Medulla oblongata (tissue), 1 donor: ENCODE measurements around the gene LRRC56.

Experiments used
- DNase-seq: peaks from one replicate; pipeline ENCODE4 v3.0.0-alpha.2; 2015; ENCODE audit errors: extremely low spot score

LRRC56 gene

GRCh38 chr11:521177-521688 is 16.1 kb upstream of the LRRC56 start:
- DNase-seq: no peak

GRCh38 chr11:526192-526591 is 11.1 kb upstream of the LRRC56 start:
- DNase-seq: no peak

DNA sequence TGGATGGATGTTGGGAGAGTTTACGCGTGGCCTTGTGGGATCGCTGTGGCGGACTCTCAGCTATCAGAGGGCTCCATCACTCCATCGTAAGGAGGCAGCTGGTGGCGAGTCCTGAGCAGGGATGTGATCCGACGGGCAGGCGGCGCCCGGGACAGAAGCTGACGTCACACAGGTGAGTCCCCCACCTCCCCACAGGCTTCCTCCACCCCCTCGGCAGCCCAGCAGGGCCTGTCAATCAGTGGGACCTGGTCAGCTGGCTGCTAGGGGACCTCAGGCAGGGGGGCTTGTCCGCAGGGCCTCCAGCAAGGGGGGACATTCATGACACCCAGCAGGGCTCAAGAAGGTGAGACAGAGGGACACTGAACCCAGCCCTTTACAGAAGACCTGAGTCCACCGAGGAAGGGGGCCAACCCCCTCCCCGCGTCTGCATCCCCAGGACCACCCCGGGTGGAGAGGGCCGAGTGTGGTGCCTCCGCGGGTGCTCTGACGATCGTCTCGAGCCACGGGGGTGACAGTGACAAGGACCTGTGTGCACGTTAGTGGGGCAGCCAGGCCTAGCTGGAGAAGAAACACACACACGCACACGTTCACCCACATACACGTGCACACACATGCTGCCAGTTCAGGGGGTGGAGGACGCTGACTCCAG is 9.0 kb upstream of the LRRC56 start:
- DNase-seq: no peak

DNA sequence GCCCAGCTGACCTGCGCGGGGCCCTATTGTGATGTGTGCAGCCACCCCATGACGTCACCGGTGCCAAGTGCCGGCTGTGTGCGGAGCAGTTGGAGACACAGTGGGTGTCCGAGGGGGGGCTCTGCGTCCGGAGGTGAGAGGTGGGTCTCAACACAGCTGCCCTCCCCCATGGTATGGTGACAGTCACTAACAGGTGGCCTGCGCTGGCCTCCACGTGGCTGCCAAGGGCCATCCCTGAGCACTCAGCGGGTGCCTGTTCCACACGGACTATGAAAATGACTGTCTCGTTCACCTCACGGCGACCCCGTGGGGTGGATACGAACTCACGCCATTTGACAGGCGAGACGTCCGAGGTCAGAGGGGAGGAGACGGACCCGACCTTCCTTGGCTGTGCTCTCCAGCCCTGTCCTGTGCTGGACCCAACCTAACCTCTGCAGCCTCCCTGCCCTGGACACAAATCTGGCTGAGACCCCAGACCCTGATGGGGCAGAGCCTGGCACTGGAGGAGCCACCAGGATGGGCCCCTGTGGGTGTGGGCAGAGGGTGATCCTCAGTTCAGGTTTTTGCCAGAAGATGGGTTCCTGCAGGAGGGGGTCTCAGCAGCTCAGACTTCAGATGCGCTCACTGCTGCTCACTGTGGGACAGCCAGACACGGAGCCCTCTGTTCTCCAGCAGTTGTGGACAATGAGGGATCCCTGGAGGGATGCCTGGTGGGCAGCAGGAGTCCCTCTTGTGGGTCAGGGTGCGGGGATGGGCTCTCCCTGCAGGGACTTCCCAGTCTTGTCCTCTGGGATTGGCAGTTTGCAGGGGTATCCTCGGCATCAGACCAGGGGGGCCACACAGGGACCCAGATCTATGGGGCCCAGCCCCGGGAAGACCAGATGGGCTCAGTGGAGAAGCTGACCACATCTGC is 8.3 kb upstream of the LRRC56 start:
- DNase-seq: no peak

- DNase-seq: no peak
Measured at GRCh38 chr11:529728-530411, 7.5 kb upstream of the LRRC56 start.

- no peak for DNase-seq
Measured at GRCh38 chr11:530960-531831, 6.1 kb upstream of the LRRC56 start.

DNA sequence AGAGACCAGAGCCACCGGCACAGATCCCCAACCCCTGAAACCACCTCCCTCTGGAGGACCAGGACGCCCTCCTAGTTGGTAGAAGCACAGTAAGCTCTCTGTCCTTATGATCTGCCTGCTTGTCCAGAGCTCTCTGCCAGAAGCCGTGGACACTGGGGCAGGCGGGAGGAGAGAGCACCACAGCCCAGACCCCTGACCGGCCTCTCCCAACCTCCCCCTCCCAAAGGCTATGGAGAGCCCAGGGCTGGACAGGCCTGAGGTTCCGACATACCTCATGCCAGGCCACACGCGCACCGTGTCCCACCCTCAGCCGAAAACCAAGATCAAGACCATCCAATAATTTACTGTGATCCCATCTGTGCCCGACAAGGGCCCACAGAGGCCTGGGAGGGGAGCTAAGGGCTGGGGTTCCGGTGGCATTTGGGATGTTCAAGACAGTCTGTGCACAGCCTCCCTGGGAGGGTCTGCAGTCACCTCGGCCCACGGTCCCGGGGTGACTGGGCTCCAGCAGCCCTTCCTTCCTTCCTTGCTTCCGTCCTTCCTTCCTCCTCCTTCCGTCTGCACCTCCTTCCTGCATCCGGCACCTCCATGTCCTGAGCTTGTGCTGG is 5.3 kb upstream of the LRRC56 start:
- DNase-seq: no peak

DNA sequence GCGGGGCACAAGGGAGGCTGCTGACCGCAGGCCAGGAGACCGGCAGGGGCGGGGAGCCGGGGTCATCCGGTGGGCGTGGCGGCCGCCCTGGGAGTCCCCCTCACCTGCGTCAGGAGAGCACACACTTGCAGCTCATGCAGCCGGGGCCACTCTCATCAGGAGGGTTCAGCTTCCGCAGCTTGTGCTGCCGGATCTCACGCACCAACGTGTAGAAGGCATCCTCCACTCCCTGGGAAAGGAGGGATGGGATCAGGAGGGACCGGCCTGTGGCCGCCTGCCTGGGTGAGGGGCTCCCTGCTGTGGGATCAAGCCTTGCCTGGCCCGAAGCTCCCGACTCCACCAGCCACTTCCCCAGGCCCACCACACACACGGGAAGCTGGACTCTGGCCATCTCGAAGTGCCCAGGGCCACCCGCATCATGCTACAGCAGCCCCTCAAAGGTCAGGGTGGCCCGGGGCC is 4.8 kb upstream of the LRRC56 start:
- no peak for DNase-seq

DNA sequence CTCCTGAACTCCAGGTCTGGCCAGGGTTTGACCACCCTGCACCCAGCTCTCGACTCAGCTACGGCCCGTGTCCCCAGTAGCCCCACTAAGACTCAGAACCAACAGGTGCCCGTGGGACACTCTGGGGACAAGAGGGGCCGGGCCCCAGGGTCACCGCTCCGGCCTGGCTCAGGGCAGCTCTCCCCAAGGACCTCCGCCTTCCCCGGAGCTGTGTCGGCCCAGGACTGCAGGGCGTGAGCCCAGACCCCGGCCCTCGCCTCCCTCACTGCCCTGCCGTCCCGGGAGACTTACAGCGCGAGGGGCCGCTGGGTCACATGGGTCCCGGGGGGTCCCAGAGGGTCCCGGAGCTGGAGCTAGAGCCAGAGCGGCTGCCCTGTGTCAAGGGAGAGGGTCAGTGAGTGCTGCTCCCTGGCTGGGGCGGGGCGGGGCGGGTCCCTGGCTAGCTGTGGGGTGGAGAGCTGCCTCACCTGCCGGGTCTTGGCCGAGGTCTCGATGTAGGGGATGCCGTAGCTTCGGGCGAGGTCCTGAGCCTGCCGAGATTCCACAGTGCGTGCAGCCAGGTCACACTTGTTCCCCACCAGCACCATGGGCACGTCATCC is 4.2 kb upstream of the LRRC56 start:
- no peak for DNase-seq

GRCh38 chr11:533586-534395 is 3.5 kb upstream of the LRRC56 start:
- DNase-seq: no peak

DNA sequence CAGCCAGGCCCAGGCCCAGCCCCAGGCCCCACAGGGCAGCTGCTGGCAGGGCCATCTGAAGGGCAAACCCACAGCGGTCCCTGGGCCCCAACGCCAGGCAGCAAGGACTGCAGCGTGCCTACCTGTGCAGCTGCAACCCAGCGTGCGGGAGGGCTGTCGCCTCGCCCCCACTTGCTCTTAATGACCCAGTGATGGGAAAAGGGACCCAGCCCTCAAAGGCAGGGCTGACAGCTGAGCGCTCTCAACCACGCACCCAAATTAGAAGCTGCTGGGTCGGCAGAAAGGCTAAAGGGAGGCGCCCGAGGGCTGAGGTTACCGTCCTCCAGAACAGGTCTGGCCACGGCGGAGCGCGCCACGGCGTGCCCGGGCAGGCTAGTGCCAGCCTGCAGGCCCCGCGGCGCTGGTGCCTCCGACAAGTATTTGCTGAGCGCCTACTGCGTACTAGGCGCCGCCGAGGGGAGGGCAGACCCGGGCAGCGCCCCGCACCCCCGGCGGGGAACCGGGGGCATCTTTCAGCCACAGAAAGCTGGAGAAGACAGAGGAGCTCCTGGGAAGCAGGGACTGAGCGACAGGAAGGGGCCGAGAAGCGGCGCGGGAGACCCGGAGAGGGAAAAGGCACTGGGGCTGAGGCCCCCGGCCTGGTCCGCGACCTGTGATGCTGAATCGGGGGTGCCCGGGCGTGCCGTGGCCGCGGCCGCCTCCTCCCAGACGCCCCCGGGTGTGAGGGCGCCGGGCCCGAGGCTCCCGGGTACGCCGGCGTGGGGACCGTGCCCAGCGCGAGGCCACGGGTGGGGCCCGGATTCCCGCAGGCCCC is 2.7 kb upstream of the LRRC56 start:
- no peak for DNase-seq

- DNase-seq: no peak
Measured at GRCh38 chr11:535210-535518, 2.2 kb upstream of the LRRC56 start.

GRCh38 chr11:535519-536454 is 1.5 kb upstream of the LRRC56 start, which contains the start of gene HRAS:
TSS of gene HRAS (minus strand) at chr11:535576.
- DNase-seq: peak; percentile 97

- DNase-seq: no peak
Measured at GRCh38 chr11:537622-538430, 499 bp downstream of the LRRC56 start.

- DNase-seq: no peak
Measured at GRCh38 chr11:538431-539051, 1.2 kb downstream of the LRRC56 start.

- no peak for DNase-seq
Measured at GRCh38 chr11:539971-540481, 2.7 kb downstream of the LRRC56 start.
